ENCODE data around the gene SPRR5.

SPRR5 gene

DNA sequence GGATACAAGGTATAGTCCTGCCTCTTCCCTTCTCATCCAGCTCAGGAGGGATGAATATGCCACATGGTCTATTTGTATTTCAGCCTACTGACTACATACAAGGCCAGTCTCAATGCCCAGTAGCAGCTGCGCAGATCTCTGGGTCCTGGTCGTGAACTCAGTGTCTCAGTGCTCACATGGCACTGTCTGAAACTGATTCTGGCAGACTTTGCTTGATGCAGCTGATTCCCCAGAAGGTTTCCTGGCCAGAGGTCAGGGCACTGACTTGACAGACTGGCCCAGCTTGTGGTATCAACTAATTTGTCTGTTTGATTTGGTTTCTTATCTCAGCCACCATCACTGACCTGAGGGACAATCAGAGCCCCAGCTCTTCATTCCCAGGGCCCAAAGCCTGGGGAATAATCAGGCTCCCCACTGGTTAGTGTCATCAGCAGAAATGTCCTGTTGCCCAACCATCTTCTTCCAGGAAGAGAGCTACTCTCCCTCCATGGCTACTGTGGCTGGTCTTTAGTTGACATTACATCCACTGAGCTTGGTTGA is 15.9 kb downstream of the SPRR5 start:
- in situ Hi-C loops (cut with MboI; ENCODE audit: low sequenced_read_pairs, unreplicated experiment): loop anchor here (25.0 kb wide), 1 partner anchor 224 kb away; no protein-coding TSS in a partner anchor
- DNase-seq (ENCODE audit: low spot score): no peak
- TF ChIP-seq, protein P1, sequence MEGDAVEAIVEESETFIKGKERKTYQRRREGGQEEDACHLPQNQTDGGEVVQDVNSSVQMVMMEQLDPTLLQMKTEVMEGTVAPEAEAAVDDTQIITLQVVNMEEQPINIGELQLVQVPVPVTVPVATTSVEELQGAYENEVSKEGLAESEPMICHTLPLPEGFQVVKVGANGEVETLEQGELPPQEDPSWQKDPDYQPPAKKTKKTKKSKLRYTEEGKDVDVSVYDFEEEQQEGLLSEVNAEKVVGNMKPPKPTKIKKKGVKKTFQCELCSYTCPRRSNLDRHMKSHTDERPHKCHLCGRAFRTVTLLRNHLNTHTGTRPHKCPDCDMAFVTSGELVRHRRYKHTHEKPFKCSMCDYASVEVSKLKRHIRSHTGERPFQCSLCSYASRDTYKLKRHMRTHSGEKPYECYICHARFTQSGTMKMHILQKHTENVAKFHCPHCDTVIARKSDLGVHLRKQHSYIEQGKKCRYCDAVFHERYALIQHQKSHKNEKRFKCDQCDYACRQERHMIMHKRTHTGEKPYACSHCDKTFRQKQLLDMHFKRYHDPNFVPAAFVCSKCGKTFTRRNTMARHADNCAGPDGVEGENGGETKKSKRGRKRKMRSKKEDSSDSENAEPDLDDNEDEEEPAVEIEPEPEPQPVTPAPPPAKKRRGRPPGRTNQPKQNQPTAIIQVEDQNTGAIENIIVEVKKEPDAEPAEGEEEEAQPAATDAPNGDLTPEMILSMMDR (IDR thresholded peaks at IDR 0.05; ENCODE audit: borderline replicate concordance, control extremely low read depth, extremely low read depth, insufficient read depth, missing control alignments): no peak

- TF ChIP-seq, protein P1 (IDR thresholded peaks at IDR 0.05; ENCODE audit: borderline replicate concordance, control extremely low read depth, extremely low read depth, insufficient read depth, missing control alignments): no peak
- in situ Hi-C loops (cut with MboI; ENCODE audit: low sequenced_read_pairs, unreplicated experiment): loop anchor here (25.0 kb wide), 1 partner anchor 223 kb away; no protein-coding TSS in a partner anchor
- no peak for DNase-seq (ENCODE audit: low spot score)
Observed at GRCh38 chr1:152964536-152964935, 17.5 kb downstream of the SPRR5 start.

DNA sequence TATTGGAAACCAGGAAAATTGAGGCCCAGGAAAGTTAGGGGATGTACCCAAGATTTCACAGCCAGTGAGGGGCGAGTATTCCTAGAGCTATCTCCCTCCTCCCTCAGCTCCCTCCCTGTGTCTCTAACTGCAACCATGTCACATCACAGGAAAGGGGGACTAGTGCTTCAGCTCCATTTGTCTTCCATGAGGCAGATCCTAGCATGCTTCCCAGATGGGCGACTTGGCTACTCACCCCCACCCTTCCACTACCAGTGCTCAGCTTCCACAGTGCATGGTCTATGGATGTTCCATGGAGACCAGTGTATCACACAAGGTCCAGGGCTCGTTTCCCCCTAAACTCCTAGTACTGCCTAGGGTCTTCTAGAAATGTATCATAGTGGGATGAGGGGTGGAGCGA is 18.8 kb downstream of the SPRR5 start:
- in situ Hi-C loops (cut with MboI; ENCODE audit: low sequenced_read_pairs, unreplicated experiment): loop anchor here (25.0 kb wide), 1 partner anchor 221 kb away; no protein-coding TSS in a partner anchor
- TF ChIP-seq, protein P1 (IDR thresholded peaks at IDR 0.05; ENCODE audit: borderline replicate concordance, control extremely low read depth, extremely low read depth, insufficient read depth, missing control alignments): no peak
- no peak for DNase-seq (ENCODE audit: low spot score)

DNA sequence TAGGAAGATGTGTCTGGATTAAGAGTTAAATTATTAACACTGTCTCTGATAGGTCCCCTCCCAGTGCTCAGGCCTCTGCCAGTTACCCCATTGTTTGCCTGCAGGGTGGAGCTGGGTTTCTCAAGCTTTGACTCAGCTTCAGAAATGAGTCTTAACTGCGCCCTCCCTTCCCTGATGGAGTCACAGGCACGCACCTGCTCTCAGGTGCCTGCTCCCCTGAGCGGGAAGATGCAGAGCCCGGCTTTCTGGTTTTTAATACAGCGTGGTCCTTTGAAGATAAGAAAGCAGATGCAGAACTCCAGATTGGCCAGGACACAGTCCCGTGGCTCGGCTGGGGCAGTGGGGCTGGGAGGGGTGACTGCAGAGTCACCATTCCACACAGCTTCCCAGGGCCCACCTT is 20.2 kb downstream of the SPRR5 start:
- TF ChIP-seq, protein P1 (IDR thresholded peaks at IDR 0.05; ENCODE audit: borderline replicate concordance, control extremely low read depth, extremely low read depth, insufficient read depth, missing control alignments): no peak
- in situ Hi-C loops (cut with MboI; ENCODE audit: low sequenced_read_pairs, unreplicated experiment): loop anchor here (25.0 kb wide), 1 partner anchor 220 kb away; no protein-coding TSS in a partner anchor
- DNase-seq (ENCODE audit: low spot score): no peak

GRCh38 chr1:152968248-152968647 is 21.2 kb downstream of the SPRR5 start:
- in situ Hi-C loops (cut with MboI; ENCODE audit: low sequenced_read_pairs, unreplicated experiment): loop anchor here (25.0 kb wide), 1 partner anchor 219 kb away; no protein-coding TSS in a partner anchor
- peak; percentile 27 for DNase-seq (ENCODE audit: low spot score)
- TF ChIP-seq, protein P1 (IDR thresholded peaks at IDR 0.05; ENCODE audit: borderline replicate concordance, control extremely low read depth, extremely low read depth, insufficient read depth, missing control alignments): no peak

- TF ChIP-seq, protein P1 (IDR thresholded peaks at IDR 0.05; ENCODE audit: borderline replicate concordance, control extremely low read depth, extremely low read depth, insufficient read depth, missing control alignments): no peak
- no peak for DNase-seq (ENCODE audit: low spot score)
- in situ Hi-C loops (cut with MboI; ENCODE audit: low sequenced_read_pairs, unreplicated experiment): loop anchor here (25.0 kb wide), 1 partner anchor 218 kb away; no protein-coding TSS in a partner anchor
Observed at GRCh38 chr1:152969036-152969435, 22.0 kb downstream of the SPRR5 start.

Measured in GM13976 (cell line).